ENCODE data around the gene CMTM1.

DNA sequence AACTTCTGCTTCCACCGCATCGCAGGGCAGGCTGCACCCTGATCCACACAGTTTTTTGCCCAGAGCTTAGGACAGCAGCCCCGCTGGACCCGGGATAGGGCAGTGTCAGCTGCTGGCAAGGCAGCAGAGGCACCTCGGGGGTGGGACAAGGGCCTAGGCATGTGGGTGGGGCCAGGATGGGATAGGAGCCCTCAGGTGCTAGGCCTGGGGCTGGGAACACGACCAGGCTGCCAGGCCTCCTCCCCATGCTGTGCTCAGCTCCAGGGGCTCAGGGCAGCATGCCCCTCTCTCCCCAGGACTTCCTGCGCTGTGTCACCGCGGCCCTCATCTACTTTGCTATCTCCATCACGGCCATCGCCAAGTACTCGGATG, 42.9 kb downstream of the CMTM1 start:
- TF ChIP-seq, protein P1, sequence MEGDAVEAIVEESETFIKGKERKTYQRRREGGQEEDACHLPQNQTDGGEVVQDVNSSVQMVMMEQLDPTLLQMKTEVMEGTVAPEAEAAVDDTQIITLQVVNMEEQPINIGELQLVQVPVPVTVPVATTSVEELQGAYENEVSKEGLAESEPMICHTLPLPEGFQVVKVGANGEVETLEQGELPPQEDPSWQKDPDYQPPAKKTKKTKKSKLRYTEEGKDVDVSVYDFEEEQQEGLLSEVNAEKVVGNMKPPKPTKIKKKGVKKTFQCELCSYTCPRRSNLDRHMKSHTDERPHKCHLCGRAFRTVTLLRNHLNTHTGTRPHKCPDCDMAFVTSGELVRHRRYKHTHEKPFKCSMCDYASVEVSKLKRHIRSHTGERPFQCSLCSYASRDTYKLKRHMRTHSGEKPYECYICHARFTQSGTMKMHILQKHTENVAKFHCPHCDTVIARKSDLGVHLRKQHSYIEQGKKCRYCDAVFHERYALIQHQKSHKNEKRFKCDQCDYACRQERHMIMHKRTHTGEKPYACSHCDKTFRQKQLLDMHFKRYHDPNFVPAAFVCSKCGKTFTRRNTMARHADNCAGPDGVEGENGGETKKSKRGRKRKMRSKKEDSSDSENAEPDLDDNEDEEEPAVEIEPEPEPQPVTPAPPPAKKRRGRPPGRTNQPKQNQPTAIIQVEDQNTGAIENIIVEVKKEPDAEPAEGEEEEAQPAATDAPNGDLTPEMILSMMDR (IDR thresholded peaks at IDR 0.05; ENCODE audit: poor library complexity), result no peak
- TF ChIP-seq EZH2 (IDR thresholded peaks at IDR 0.05; ENCODE audit: borderline replicate concordance) (no peak), EZH2phosphoT487 (IDR thresholded peaks at IDR 0.05; ENCODE audit: low read depth, severe bottlenecking, unreplicated experiment) (no peak)

Data from hepatocyte (in vitro differentiated cells).